ENCODE measurements around the gene CLDN19.

The CLDN19 gene

GRCh38 chr1:42692911-42693310 is 47.1 kb downstream of the CLDN19 start:
- no peak for DNase-seq

GRCh38 chr1:42692461-42692860 is 47.6 kb downstream of the CLDN19 start:
- no peak for DNase-seq

DNA sequence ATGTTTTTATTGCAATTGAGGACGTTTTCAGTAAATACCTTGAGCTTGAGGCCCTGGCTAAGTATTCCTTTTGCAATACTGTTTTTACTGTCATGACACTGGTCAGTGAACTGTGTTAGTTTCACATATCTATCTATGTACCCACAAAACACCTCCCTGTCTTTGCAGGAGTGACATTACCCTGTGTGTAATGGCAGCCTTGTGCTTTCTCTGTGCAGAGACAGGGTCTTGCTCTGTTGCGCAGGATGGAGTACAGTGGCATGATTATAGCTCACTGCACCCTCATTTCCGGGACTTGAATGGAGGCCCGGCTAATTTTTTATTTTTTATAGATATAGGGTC is 48.9 kb downstream of the CLDN19 start:
- DNase-seq, result no peak

DNA sequence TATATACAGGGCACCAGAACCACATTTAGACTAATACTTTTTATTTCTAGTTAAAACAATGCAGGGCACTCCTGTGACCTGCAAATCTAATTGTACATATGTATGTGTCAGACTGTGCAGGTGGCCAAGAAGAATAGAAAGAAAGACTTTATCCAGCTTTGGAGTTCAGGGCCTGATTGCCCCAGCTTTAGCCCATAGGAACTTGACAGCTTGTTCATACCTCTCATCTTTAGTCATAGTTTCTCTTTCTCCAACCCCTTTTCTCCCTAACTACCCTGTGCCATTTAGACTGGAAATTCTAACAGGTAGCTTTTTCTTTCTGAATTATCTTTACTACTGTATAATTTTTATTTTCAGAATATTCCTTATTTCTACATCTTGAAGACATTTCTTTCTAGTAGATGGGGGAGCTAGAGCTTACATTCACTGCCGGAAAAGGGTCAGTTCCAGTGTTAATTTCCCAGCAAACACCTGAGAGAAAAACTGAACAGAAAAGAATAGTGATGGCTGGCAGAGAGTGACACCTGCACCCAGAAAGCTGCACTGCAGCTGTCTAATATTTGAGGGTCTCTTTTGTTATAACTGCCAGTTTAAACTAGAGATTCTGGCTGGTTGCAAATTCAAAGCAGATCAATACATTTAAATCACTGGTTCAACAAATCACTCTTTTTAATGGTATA is 49.4 kb downstream of the CLDN19 start:
- DNase-seq, result no peak

DNA sequence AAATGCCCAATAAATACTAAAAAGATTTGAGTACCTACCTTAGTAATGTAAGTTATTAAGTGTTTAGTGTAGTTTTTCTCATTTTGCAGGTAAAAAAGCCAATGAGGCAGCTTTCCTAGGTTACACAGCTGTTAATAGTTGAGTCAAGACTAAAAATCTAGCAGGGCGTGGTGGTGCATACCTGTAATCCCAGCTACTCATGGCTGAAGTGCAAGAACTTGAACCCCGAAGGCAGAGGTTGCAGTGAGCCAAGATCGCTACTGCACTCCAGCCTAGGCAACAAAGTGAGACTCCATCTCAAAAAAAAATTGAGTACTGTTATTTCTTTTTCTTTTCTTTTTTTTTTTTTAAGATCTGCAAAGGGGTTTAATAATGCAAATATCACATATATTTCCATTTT is 50.1 kb downstream of the CLDN19 start:
- no peak for DNase-seq

DNA sequence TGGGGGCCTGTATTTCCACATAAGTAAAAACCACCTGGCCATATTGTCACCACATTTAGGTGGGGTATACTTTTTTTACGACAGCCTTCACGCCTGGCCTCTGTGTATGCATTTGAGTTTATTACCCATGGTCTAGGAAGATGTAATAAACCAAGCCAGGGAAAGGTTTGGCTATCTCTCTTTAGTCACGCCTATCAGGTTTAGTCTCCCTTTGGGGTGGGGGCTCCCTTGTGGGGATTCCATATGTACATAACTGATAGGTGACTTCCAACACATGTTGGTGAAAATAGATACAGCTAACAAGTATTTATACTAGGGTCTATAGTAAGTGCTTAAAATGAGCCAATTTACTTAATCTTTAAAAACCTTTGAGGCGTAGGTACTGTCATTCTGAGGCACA is 53.6 kb downstream of the CLDN19 start:
- DNase-seq, result no peak

GRCh38 chr1:42684139-42684538 is 55.9 kb downstream of the CLDN19 start:
- DNase-seq, result peak; percentile 9

Data from activated CD4-positive, alpha-beta T cell treated with anti-CD3 and anti-CD28 coated beads, Interleukin-2, amount 50 U/mL, for 1 hour (primary cell).